HepG2 (cell line): Measurements from ENCODE around the gene SBK1. TPM values are rescaled to one million over a fixed set of nuclear protein-coding genes. Genes with fewer than 3 reads are reported as not detected.

Experiments
- ATAC-seq: fragments of 200-7000 bp; cut with Tn5 transposase; 3 replicates; pipeline ENCODE4 v1.9.1; 2020; ENCODE audit warnings: mild to moderate bottlenecking, moderate library complexity
- BruUV-seq: library from RNA; stranded (reverse); fragments of 400-500 nt; replicated peaks from 2 replicates; lab custom pipeline; 2021; lab: Mats Ljungman, UMichigan
- CTCF ChIA-PET: fragments of 300-600 bp; formaldehyde crosslinking; extraction: SDS; loops from one replicate; lab custom pipeline; 2021; ENCODE audit warnings: low total read pairs, inconsistent platforms, low intra/inter-chr PET ratio; lab: Yijun Ruan, JAX
- POLR2A ChIA-PET: fragments of 350-600 bp; sonication (Branson Sonifier 250); formaldehyde crosslinking; loops from one replicate; lab custom pipeline; 2020; ENCODE audit warnings: antibody characterized with exemption, inconsistent platforms; lab: Yijun Ruan, JAX
- DNase-seq: peaks from one replicate; pipeline ENCODE4 v3.0.0-alpha.2; 2015; ENCODE audit warnings: low spot score
- FAIRE-seq: peaks from 3 replicates; lab custom pipeline; 2011; peaks lifted over from hg19 to GRCh38; lab: Jason Lieb, UNC
- H2AFZ ChIP-seq: one replicate; pipeline ENCODE4 v1.6.1; 2011; ENCODE audit warnings: low read length, inconsistent platforms
- H3K27ac ChIP-seq: fragments of 300-600 bp; 3 replicates; pipeline ENCODE4 v1.8.0; 2011; ENCODE audit warnings: mixed run types, mild to moderate bottlenecking, mixed read lengths, low read length, inconsistent platforms; ENCODE audit not compliant: insufficient read depth; ENCODE audit errors: extremely low read length
- H3K27me3 ChIP-seq, 2 experiments: fragments of 200-600 bp in 1 of 2; 2 replicates in 1 of 2; 3 replicates in 1 of 2; pipeline versions ENCODE4 v1.6.0 to v1.8.0; 2011; ENCODE audit warnings: low read length in 2 of 2, mild to moderate bottlenecking in 2 of 2, moderate library complexity in 2 of 2, inconsistent platforms in 1 of 2; ENCODE audit not compliant: insufficient read depth in 2 of 2, control insufficient read depth in 1 of 2
- H3K36me3 ChIP-seq, 2 experiments: fragments of 200-600 bp in 1 of 2; replicated peaks in 1 of 2; 2 replicates in 1 of 2; 3 replicates in 1 of 2; pipeline versions ENCODE4 v1.5.1 to v1.8.0; 2011; ENCODE audit warnings: low read length in 2 of 2, inconsistent platforms in 1 of 2; ENCODE audit not compliant: insufficient read depth in 2 of 2, control insufficient read depth in 1 of 2
- H3K4me1 ChIP-seq: 2 replicates; pipeline ENCODE4 v1.5.1; 2012; ENCODE audit warnings: low read length, inconsistent platforms; ENCODE audit not compliant: insufficient read depth
- H3K4me2 ChIP-seq: 2 replicates; pipeline ENCODE4 v1.6.0; 2011; ENCODE audit warnings: low read depth, low read length, inconsistent platforms
- H3K4me3 ChIP-seq, 3 experiments: fragments of 200-600 bp in 1 of 3; sonication (generic), shearing (Covaris generic) in 1 of 3; replicated peaks in 1 of 3; 2 replicates each; pipeline ENCODE4 v1.5.1; 2011 to 2016; ENCODE audit warnings: low read length in 3 of 3, inconsistent platforms in 2 of 3, low read depth in 2 of 3, mild to moderate bottlenecking in 2 of 3, control low read depth in 1 of 3, mixed read lengths in 1 of 3; ENCODE audit not compliant: insufficient read depth in 1 of 3
- H3K79me2 ChIP-seq: one replicate; pipeline ENCODE4 v1.6.1; 2011; ENCODE audit warnings: low read length, inconsistent platforms; ENCODE audit not compliant: insufficient read depth
- H3K9ac ChIP-seq: 2 replicates; pipeline ENCODE4 v1.6.0; 2011; ENCODE audit warnings: mild to moderate bottlenecking, low read depth, low read length, inconsistent platforms; ENCODE audit not compliant: insufficient read depth
- H3K9me3 ChIP-seq: 2 replicates; pipeline ENCODE4 v1.5.1; 2012; ENCODE audit warnings: mild to moderate bottlenecking, low read length
- H4K20me1 ChIP-seq: 2 replicates; pipeline ENCODE4 v1.6.0; 2011; ENCODE audit warnings: inconsistent platforms, mild to moderate bottlenecking, low read length, moderate library complexity; ENCODE audit not compliant: insufficient read depth
- ELF4 ChIP-seq: sonication (generic); formaldehyde crosslinking; IDR thresholded peaks from 2 replicates; pipeline ENCODE4 v1.5.0; 2020; ENCODE audit warnings: missing genetic modification reagents, mild to moderate bottlenecking, moderate library complexity, borderline replicate concordance
- EP300 ChIP-seq, 3 experiments: sonication (generic) in 1 of 3; formaldehyde crosslinking in 1 of 3; IDR thresholded peaks; 2 replicates each; pipeline versions ENCODE4 v1.5.1 to v1.6.1; 2011 to 2020; ENCODE audit warnings: low read depth in 2 of 3, low read length in 2 of 3, borderline replicate concordance in 1 of 3, improper control_type of control experiment in 1 of 3, mild to moderate bottlenecking in 1 of 3, missing genetic modification reagents in 1 of 3, moderate library complexity in 1 of 3
- GMEB1 ChIP-seq: sonication (generic); formaldehyde crosslinking; IDR thresholded peaks from 2 replicates; pipeline ENCODE4 v1.5.1; 2020; ENCODE audit warnings: missing genetic modification reagents, mild to moderate bottlenecking, borderline replicate concordance
- HMGXB4 ChIP-seq, 2 experiments: sonication (generic) in 1 of 2; formaldehyde crosslinking in 1 of 2; IDR thresholded peaks; 2 replicates each; pipeline versions ENCODE4 v1.4.0 to v1.6.1; 2018 to 2020; ENCODE audit warnings: missing genetic modification reagents in 2 of 2, borderline replicate concordance in 1 of 2, low read depth in 1 of 2, mild to moderate bottlenecking in 1 of 2, missing biosample characterization in 1 of 2
- HOXA3 ChIP-seq: sonication (generic); formaldehyde crosslinking; IDR thresholded peaks from 2 replicates; pipeline ENCODE4 v1.5.0; 2020; ENCODE audit warnings: missing genetic modification reagents
- NCOA1 ChIP-seq: sonication (generic); formaldehyde crosslinking; IDR thresholded peaks from 2 replicates; pipeline ENCODE4 v1.9.0; 2021; ENCODE audit warnings: missing genetic modification reagents
- NFE2L1 ChIP-seq: sonication (generic); formaldehyde crosslinking; IDR thresholded peaks from 2 replicates; pipeline ENCODE4 v1.4.0; 2020; ENCODE audit warnings: missing genetic modification reagents, mild to moderate bottlenecking, borderline replicate concordance
- RXRA ChIP-seq: sonication (generic); formaldehyde crosslinking; IDR thresholded peaks from 2 replicates; pipeline ENCODE4 v1.5.1; 2020; ENCODE audit warnings: missing genetic modification reagents
- SALL1 ChIP-seq: sonication (generic); formaldehyde crosslinking; IDR thresholded peaks from 2 replicates; pipeline ENCODE4 v1.8.0; 2022; ENCODE audit warnings: mild to moderate bottlenecking, missing genetic modification reagents
- SMC3 ChIP-seq: IDR thresholded peaks from 2 replicates; pipeline ENCODE4 v1.6.1; 2011; ENCODE audit warnings: low read length, improper control_type of control experiment
- SMYD3 ChIP-seq: sonication (generic); formaldehyde crosslinking; IDR thresholded peaks from 2 replicates; pipeline ENCODE4 v1.8.1; 2023; ENCODE audit warnings: mild to moderate bottlenecking, missing genetic modification reagents
- SP5 ChIP-seq: IDR thresholded peaks from 2 replicates; pipeline ENCODE4 v1.6.1; 2016; ENCODE audit warnings: low read depth, borderline replicate concordance
- STAT5B ChIP-seq: sonication (generic); formaldehyde crosslinking; IDR thresholded peaks from 2 replicates; pipeline ENCODE4 v1.4.0; 2020; ENCODE audit warnings: missing genetic modification reagents
- ZNF101 ChIP-seq: sonication (generic); formaldehyde crosslinking; IDR thresholded peaks from 2 replicates; pipeline ENCODE4 v1.4.0; 2020; ENCODE audit warnings: mild to moderate bottlenecking, low read depth, missing genetic modification reagents, borderline replicate concordance
- ZNF552 ChIP-seq: sonication (generic); formaldehyde crosslinking; IDR thresholded peaks from 2 replicates; pipeline ENCODE4 v1.9.0; 2022; ENCODE audit warnings: missing genetic modification reagents, mild to moderate bottlenecking, borderline replicate concordance
- ZNF644 ChIP-seq: IDR thresholded peaks from 2 replicates; pipeline ENCODE4 v1.6.1; 2016; ENCODE audit warnings: low read depth
- ZNF704 ChIP-seq: sonication (generic); formaldehyde crosslinking; IDR thresholded peaks from 2 replicates; pipeline ENCODE4 v1.8.1; 2023; ENCODE audit warnings: mild to moderate bottlenecking, inconsistent platforms, moderate library complexity, missing genetic modification reagents, borderline replicate concordance
- WGBS: methylation state at CpG from one replicate; pipeline ENCODE4 v1.1.6; 2017; ENCODE audit warnings: low lambda C conversion rate; 5-methylcytosine and 5-hydroxymethylcytosine counted together
- in situ Hi-C: cut with HindIII; loops from 2 replicates; pipeline ENCODE4 v1.10.0; 2017; ENCODE audit warnings: low pct_unique_long_range_greater_than_20kb; ENCODE audit not compliant: extremely low pct_ligation_motif_present
- intact Hi-C: fragments of 100-400 bp; cut with micrococcal nuclease; formaldehyde crosslinking; loops from one replicate; pipeline ENCODE4 v1.10.0; 2022; ENCODE audit not compliant: unreplicated experiment
- polyA plus RNA-seq, 8 experiments: library from polyadenylated mRNA; depleted of rRNA in 3 of 8; stranded (reverse) in 7 of 8; unstranded in 1 of 8; fragments of >200 nt; fragmentation: Illumina TruSeq in 4 of 8; extraction: Trizol in 4 of 8; gene quantifications; 2 replicates each; pipeline versions ENCODE4 v1.2.1 to v1.2.3, GENCODE V29; 2011 to 2016; ENCODE audit warnings: low read depth in 4 of 8, missing spikeins in 1 of 8, mixed read lengths in 1 of 8; ENCODE audit not compliant: insufficient read depth in 1 of 8
- total RNA-seq, 5 experiments: library from RNA; depleted of rRNA; stranded (reverse); fragments of >200 nt; fragmentation: Illumina TruSeq; extraction: Trizol; gene quantifications; 2 replicates each; pipeline ENCODE4 v1.2.3, GENCODE V29; 2016; ENCODE audit warnings: low read depth in 1 of 5

SBK1 gene
- total and polyA plus RNA-seq, 2 of the 13 experiments (the other 11 are each of a cell fraction or from before 2014, with no cell fraction given), result 0.15 to 0.17 TPM

- TF ChIP-seq HMGXB4 (CRISPR knock-in tag; IDR thresholded peaks at IDR 0.05; ENCODE audit: borderline replicate concordance in 1 of 2, low read depth in 1 of 2) (0 out of 4 replicates have a peak, but pooled peaks of 1 of the 2 experiments have one; percentile 31), RXRA (CRISPR knock-in tag) (0 out of 2 replicates have a peak, but pooled peaks have one; percentile 50), SP5 (CRISPR knock-in tag) (no peak), SMYD3 (CRISPR knock-in tag) (no peak), EP300 (IDR thresholded peaks at IDR 0.05; ENCODE audit: low read depth in 2 of 2, low read length in 2 of 2) (no peak), EP300 (CRISPR knock-in tag; IDR thresholded peaks at IDR 0.05; ENCODE audit: borderline replicate concordance) (no peak), HOXA3 (no peak), ZNF101 (CRISPR knock-in tag) (no peak), SMC3 (peak; percentile 33)
Measured at GRCh38 chr16:28321700-28322411, 29.5 kb downstream of the SBK1 start (continued).

GRCh38 chr16:28324235-28324886, 32.0 kb downstream of the SBK1 start:
- Histone ChIP-seq H3K9ac (no peak overlapping the region), H3K27ac (peak overlapping the region; percentile 5), H3K4me1 (peaks cover 33% of the 10 kb centered on the region), H3K79me2 (no peaks in the 10 kb centered on the region), H2AFZ (no peak overlapping the region), H3K36me3 (no peaks in the 10 kb centered on the region), H3K4me2 (peak overlapping the region; percentile 66), H3K27me3 (peaks cover 4 to 5% of the 10 kb centered on the region in 2 experiments; a peak in 2 of 5 replicates), H3K9me3 (no peaks in the 10 kb centered on the region), H3K4me3 (peak overlapping the region in 1 of 3 experiments; percentile 54; a peak in 2 of 6 replicates), H4K20me1 (no peaks in the 10 kb centered on the region)
- no TSS peak for BruUV-seq
- 0% methylated on average over 5 of the region's 5 CpGs for WGBS
- peak; percentile 83 for ATAC-seq
- in situ Hi-C loops, result no loop called here
- DNase-seq, result peak; percentile 88
- CTCF ChIA-PET, result no interaction called here
- intact Hi-C loops, result no loop called here
- FAIRE-seq, result peak; percentile 72
- POLR2A ChIA-PET, result interaction anchor here (1.0 to 1.1 kb wide), 2 partner anchors 225 to 285 kb away, joined by 3 to 8 read pairs; partner anchors contain the start of gene SULT1A1
- no peak for TF ChIP-seq NCOA1 (CRISPR knock-in tag)
- TF ChIP-seq ZNF704 (CRISPR knock-in tag), result no peak
- TF ChIP-seq STAT5B (CRISPR knock-in tag), result no peak
- TF ChIP-seq ZNF644, result peak; percentile 45; the same call in 1 of the 2 replicates
- no peak for TF ChIP-seq GMEB1 (CRISPR knock-in tag)
- no peak for TF ChIP-seq NFE2L1 (CRISPR knock-in tag)
- TF ChIP-seq ZNF552 (CRISPR knock-in tag), result no peak
- no peak for TF ChIP-seq ELF4 (CRISPR knock-in tag)
- TF ChIP-seq SALL1, result peak; percentile 68
